HL-60/S4 treated with phorbol 12-myristate 13-acetate at 8.2 ng/mL for 4 days and 3 days (cell line): ENCODE data around the gene NOS3.

Source experiments
- in situ Hi-C: fragments of 300-500 bp; cut with MboI; formaldehyde crosslinking; loops from 2 replicates; pipeline ENCODE4 v1.15.0; 2022; ENCODE audit warnings: low sequenced_read_pairs

NOS3 gene

DNA sequence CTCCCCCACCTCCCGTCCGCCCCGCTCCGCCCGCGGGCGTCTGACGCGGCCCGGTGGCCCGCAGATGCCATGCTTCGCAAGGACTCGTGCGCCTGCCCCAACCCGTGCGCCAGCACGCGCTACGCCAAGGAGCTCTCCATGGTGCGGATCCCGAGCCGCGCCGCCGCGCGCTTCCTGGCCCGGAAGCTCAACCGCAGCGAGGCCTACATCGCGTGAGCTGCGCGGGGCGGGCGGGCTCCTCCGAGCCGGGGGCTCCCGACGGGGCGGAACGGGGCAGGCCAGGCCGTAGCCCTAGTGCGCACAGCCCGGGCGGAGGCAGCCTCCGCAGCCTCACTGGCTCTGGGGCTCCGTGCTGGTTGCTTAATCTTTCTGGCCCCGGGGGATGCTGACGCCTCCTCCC, 60.3 kb downstream of the NOS3 start:
- in situ Hi-C loops: no loop called here

DNA sequence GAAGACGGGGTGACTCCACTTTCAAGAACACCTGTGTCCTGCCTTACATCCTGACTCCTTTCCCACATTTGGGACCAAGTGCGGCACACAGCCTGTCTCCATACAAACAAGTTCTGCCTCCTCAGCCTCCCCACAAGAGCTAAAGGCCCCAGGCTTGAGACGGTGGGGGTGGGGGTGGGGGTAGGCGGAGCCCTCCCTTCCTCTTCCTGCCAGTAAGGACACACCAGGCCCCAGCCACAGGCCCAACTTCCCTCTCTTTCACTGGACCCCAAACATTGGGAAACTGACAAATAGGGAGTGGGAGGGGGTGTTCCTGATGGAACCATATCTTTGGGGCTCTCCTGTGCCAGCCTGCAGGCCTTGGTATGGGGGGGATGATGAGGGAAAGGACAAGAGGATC, 62.3 kb downstream of the NOS3 start:
- in situ Hi-C loops: no loop called here

DNA sequence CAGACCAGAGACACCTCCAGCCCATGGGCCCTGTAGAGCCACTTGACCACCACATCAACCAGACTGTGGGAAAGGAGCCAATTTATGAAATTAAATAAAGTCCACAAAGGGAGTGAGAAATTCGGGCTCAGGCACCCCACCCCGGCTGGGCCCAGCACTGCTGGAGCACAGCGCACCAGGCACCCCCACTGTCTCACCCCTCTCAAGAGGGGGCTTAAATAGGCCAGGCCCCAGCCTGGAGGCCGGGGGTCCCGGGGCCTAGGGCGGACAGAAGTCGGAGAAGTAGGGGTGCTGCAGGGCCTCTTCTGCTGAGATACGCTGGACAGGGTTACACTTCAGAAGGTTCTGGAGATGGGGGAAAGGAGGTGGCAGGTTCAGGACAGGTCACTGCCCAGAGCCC, 62.9 kb downstream of the NOS3 start:
- in situ Hi-C loops: no loop called here

DNA sequence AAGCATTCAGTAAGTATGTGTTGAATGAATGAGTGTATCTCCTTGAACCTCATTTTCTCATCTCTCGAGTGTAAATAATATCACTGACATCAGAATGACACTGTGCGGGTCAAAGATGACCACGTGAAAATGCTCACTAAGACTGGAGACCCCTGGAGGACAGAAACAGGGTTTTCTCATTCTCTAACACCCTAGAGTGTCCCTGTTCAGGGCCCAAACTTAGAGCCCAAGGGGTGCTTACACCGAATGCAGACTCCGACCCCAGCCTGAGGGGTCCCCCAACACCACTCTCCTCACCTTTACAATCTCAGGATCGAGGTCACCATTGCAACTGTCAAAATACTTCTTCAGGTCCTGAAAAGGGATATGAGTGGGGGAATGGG, 65.5 kb downstream of the NOS3 start:
- in situ Hi-C loops: no loop called here

DNA sequence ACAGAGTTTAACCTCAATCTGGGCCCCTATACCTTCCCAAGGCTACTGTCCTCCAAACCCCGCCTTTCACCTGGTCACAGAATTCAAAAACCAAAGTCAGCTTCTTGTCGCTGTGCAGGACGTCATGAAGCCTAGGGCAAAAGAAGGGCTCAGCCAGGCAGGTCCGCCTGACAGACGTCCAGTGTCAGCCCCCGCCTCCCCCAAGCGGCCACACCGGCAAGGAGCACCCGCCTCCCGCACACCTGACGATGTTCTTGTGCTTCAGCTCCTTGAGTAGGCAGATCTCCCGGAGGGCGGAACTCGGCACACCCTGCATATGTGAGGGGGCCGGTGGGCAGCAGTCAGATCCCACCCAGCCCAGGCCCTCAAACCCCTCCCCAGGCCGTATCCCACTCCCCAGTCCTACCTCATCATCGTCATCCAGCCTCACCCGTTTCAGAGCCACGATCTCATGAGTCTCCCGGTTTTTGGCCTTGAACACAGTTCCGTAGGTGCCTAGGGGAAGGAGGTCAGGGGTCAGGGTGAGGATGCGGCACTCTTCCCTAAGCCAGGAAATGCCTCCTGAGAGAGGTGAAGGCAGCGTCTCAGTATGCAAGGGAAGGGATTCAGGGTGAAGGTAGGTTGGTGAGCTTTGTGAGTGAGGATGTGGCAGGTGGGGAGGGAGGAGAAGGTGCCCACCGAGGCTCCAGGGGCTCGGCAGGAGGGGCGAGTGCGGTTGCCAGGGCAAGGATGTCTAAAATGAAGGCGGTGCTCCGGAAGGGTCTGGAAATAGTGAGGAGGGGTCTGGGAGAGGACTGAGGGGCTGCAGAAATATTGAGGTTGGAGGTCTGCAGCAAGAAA, 66.1 kb downstream of the NOS3 start:
- in situ Hi-C loops: no loop called here

DNA sequence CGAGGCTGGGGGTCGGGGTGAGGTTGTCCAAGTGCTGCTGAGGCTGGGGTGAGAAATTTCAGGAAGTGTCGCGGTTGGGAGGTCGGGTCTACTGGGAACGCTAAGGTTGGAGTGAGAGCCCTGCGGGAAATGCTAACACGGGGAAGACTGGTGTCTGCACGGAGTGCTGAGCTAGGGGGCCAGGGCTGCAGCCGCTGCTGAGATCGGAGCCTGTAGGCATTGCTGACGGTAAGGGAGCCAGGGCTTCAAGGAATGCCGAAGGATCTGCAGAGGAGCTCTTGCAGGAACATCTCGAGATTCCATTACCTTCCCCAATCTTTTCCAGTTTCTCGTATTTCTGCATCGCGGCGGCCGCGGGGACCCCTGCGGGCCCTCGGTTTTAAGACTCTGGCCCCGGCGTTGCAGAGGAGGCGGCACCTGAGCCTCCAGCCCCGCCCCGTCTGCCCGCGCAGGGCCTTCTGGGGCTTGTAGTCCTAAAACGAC, 66.7 kb downstream of the NOS3 start, which contains the start of gene CDK5:
CDK5 (minus strand) TSS at position 392 of the 483 bp plus-strand sequence; CDS start at position 343, 49 bp downstream.
- in situ Hi-C loops: no loop called here

DNA sequence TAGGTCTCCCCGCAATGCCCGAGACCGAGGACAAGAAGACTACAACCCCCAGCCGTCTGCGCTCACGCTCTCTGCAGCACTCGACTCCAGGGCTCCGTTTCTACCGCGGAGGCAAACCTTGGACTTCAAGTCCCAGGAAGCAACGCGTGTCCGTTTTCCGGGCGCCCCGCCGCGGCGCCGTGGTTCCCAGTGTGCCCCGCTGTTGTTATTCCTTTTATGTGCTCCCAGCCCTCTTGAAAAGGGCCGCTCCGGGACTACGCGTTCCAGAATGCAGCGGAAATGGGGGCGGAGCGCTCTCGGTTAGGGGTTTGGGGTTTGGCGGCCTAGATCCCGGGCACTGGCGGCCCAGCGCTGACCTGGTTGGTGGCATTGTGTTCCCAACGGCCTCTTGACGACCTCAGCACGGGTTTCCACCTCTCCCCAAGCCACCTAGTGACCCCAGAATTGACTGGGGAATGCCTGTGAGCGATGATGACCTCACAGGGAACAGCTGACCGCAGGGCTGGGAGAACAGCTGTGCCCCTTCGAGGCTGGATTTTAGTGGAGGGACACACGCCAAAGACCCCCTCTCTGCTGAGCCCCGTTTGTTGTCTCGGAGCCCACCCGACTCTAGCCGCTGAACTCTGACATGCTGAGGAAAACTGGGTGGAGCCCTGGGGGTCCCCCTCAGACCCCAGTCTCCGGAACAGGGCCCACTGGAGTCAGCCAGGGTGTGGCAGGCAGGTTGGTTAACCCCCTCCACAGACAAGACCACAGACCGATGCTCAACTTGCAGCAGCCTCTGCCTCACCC, 67.4 kb downstream of the NOS3 start:
- in situ Hi-C loops: no loop called here

DNA sequence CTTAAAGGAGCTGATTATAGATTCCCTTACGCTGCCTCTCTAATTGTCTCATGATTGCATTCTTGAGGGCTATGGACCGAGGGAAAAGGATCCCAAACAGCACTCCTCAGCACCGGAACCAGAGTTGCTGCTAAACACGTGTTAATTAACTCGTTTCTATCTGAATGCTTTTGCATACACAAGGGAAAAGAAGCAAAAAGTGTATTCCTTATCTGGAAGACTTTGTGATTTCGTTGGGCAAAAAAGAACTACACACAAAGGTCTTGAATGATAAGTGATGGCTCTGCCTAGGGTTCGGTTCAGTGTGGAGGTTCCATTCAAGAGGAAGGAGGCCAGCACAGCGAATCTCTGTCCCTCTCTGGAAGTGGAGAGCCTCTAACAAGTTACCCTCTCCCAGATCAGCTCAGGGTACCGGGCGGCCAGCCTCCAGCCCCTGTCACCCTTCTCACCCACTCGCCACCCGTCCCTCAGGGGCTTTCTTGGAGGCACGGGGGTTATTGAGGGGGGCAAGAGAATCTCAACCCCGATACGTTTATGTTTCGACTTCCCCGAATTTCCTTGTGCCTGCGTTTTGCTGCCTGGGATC, 68.1 kb downstream of the NOS3 start:
- in situ Hi-C loops: no loop called here

DNA sequence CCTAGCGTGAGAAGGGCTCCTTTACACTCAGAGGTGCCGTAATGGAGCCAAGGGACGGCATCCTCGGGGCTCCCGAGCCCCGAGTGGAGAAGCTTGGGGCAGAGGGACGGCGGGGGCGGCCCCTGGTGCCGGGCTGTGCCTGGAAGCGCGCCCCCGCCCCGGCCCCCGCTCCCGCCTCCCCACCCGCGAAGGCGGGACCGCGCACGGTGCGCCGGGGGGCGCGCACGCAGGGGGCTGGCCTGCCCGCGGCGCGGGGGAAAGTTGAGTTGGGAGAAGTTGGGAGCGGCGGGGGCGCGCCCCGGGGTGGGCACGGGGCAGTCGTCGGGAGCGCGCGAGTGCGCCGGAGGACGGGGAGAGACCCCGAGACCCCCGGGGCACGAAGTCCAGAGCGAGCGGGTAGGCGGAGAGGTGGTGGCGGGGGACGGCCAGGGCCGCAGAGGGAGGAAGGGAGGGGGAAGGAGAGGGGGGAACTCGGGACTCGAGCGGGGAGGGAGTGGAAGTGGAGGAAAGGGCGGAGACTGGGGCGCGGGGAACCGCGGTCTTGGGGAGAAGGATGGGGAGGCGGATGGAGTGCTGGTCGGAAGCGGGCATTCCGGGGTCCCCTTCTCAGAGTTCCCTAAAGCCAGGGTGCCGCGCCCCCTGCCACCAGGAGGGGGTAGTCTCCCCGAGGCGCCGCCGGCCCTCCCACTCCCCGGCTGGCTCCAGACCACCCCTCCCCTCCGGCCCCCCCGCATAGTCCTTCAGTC, 68.7 kb downstream of the NOS3 start, which contains the start of gene SLC4A2:
SLC4A2 (plus strand) TSS at position 223 of the 746 bp plus-strand sequence. CDS start 2,399 bp downstream, outside the sequence.
- in situ Hi-C loops: no loop called here

DNA sequence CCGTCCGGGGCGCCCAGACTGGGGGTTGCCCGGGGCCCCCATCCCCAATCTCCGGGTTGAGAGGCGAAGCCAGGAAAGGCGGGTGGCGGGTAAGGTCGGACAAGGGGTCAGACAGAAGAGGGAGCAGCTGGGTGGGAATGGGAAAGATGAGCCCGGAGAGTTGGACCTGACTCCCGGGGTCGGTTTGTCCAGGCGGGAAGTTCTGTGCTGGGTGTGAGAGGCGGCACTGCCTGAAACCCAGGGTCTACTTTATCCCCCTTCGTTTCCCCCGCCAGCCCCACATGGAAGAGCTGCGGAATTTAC, 69.2 kb downstream of the NOS3 start:
- in situ Hi-C loops: no loop called here

DNA sequence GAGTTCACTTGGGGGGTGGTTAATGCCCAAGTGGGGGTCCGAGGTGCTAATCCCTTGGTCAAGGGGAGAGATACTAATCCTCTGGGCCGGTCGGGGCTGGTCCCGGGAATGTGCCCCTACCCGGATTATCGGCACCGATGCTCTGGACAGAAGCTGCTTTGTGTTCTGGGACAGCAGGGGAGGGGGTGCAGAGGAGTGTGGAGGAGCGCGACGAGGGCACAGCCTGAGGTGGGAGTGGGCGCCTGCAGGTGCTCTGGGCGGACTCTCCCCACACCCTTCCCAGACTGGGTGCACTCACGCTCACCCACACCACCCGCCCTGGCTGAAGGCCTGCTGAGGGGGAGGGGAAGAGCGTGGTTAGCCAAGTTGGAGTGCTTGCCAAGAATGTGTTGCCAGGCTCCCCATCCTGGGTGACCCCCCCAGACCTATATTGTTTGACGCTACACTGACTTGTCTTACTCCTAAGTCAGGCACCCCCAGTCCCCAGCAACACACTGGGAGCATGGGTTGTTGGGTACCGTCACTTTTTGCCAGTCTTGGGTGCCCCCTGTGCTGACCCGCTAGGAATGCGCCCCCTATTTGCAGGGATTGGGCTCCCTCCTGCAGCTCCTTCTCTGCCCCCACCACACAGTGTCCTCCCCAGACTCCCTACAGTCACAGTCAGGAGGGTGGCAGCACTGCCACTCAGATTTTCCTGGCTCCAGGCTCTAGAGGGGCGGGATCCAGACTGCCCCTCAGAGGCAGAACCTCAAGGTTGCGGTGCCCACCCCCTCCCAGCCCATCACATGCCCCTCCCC, 69.8 kb downstream of the NOS3 start:
- in situ Hi-C loops: no loop called here

DNA sequence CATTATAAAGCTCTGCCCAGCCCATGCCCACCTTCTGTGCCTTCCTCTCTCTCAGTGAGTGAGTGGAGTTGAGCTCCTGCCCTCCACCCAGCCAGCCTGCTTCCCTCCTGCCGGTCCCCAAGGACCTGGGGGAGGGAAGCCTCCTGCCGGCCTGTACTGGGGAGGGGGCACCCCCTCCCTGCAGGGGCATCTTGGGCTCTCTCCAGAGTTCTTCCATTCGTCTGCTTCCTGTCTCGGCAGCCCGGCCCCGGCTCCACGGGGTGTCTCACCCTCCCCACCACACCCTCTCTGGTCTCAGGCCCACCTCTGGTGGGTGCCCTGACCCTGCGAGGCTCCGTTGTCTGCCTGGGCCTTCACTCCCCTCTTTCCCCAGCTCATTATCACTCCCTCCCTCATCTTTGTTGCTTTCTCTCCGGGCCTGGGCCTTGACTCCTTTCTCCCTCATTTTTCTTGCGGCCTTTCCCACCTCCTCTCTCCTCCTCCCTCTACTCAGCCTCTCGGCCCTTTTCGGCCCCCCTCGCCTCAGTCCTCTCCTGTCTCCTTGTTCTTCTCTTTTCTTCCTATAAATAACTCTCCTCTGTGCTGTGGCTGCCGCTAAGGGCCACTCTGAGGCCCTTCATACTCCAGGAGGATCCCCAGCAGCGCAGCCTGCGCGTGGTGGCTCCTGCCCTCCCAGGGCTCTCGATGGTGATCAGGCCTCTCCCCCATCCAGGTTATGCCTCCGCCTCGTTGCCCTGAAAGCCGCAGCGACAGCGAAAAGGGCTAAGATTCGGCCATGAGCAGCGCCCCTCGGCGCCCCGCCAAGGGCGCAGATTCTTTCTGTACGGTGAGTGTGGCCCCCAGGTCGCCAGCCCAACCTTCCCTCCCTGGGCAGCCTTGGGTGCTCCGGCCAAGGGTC, 70.6 kb downstream of the NOS3 start:
- in situ Hi-C loops: no loop called here

DNA sequence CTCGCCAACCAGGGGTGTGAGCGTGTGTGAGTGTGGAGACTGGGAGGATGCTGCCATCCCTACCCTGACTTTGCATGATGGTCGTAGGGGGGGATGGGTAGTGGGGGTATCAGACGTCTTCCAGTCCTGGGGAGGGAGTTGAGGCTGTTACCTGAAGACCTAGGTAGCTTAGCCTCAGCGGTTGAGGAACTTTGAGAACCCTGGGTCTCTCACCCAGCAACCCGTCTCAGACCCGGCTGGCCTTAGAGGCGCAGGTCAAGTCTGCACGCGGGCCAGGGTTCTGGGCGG, 71.2 kb downstream of the NOS3 start:
- in situ Hi-C loops: no loop called here

DNA sequence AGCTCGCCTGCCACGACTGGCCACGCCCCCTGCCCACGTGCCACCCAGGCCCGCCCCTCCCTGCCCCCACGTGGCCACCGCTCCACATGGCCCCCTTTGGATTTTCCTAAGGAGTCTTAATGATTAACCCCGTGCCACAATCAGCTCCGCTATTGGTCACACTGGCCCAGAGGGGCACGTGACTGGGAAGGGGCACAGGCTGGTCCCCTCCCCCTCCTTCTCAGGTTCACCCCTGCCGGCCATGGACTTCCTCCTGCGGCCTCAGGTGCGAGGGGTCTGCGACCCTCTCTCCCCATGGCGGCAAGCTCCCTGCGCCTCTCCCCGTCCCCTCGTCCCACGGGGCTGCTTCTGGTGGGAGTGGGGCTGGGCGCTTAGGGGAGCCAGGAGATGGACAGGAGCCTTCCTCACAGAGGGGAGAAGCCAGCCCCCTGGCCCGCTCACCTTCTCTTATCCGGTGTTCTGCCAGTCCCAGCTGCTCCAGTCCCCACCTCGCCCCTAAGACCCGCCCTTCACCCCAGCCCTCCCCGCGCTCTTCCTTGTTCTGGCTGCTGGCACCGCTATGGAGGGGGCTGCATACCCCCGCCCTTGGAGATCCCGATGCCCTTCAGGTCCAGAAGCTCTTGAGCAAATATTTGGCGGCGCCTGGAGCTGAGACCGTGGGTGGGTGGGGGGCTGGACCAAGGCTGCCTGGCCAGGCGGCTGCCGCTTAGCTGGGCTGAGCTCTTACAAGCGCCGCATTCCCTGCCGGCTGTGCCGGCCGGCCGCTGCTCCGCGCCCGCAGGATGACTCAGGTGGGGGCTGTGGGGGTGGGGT, 71.8 kb downstream of the NOS3 start:
- in situ Hi-C loops: no loop called here

DNA sequence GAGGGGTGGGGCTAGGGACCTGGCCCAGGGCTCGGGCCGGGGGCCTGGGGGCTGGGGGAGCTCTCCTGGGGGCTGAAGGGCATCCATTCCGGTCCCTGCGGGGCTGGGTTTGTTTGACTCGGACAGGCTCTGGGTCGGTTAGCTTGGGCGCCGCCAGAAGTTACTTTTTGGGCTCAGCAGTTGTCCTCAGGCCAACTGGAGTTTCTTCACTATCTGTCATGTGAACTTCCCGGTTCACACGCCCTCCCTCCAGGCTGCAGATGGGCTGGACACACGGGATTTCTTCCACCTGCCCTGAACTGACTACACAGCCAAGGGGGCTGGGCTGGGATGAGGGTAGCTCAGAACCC, 72.4 kb downstream of the NOS3 start:
- in situ Hi-C loops: no loop called here
